SKM-1 (cell line): Measurements from ENCODE around the gene PYY.
"Not testable (repeated sequence)": the region's sequence is repeated elsewhere in the genome, so short reads cannot be mapped to it uniquely, and the experiment has no call there.

ENCODE experiments used
- DNase-seq: peaks from one replicate; lab custom pipeline; 2025; ENCODE audit not compliant: unreplicated experiment; lab: John Stamatoyannopoulos, UW

Gene PYY

DNA sequence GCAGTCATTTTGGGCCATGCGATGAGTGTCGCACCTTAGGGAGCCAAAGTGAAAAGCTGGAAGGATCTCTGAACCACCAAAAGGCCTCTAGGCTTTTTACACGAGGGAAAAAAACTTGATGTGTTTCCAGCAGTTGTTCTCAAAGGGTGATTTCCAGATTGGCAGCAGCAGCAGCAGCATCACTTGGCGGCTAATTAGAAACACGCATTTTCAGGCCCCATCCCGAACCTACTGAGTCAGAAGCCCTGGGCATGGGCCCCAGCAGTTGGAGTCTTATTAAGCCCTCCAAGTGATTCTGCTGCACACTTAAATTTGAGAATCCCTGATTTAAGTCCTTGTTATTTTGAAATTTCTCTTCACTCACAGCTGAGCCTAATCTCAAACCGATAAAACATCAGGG, 25.3 kb upstream of the PYY start:
- DNase-seq, result no peak

DNA sequence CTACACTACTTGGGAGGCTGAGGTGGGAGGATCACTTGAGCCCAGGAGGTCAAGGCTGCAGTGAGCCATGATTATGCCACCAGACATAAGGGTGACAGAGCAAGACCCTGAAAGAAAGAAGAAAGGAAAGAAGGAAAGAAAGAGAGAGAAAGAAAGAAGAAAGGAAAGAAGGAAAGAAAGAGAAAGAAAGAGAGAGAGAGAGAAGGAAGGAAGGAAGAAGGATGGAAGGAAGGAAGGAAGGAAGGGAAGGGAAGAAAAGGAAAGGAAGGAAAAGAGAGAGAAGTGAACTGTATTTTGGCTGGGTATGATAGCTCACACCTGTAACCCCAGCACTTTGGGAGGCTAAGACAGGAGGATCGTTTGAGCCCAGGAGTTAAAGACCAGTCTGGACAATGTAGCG, 24.3 kb upstream of the PYY start:
- no peak for DNase-seq

DNA sequence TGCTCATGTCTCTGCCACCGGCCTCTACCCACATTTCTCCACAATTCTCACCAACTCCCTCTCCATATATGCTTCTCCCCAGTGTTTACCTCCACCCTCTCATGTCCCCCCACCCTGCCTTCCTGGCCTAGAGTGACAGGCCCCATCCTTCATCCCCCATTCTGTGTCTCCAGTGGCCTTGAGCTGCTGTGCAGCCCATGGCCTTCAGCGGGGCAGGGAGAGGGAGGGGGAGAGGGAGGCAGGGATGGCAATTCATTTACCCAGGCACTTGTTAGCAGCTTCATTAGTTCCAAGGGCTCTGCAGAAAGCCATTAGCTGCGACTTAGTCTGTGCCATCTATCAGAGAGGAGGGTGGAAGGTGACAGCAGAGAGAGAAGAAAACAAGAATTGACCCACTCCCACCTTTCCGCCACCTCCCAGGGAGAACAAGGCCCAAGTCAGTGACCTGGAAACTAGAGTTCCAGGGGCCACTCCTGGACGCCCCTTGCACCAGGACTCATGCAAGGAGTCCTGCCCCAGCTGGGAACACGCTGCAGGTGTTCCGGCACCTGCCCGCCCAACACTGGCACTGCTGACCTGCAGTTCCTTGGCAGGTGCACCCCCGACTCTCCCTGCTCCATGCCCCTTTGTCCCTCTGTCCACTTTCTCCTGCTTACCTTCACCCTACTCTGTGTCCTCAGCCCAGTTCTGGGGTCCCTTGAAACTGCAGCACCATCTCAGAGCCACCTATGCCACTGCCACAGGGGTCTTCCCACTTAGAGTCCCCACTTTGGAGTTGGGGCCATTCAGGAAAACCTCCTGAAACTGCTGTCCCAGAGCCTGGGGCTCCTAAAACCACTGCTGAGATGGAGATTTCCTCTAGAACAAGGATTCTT, 23.5 kb upstream of the PYY start:
- DNase-seq, result no peak

DNA sequence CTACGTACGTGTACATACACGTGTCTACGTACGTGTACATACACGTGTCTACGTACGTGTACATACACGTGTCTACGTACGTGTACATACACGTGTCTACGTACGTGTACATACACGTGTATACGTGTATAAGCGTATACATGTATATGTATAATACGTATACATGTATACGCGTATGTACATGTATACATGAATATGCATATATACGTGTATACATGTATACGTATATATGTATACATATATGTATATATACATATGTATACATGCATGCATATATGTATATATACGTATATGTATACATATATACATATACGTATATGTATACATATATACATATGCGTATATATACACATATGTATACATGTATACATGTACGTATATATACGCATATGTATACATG, 22.2 kb upstream of the PYY start:
- no peak for DNase-seq

DNA sequence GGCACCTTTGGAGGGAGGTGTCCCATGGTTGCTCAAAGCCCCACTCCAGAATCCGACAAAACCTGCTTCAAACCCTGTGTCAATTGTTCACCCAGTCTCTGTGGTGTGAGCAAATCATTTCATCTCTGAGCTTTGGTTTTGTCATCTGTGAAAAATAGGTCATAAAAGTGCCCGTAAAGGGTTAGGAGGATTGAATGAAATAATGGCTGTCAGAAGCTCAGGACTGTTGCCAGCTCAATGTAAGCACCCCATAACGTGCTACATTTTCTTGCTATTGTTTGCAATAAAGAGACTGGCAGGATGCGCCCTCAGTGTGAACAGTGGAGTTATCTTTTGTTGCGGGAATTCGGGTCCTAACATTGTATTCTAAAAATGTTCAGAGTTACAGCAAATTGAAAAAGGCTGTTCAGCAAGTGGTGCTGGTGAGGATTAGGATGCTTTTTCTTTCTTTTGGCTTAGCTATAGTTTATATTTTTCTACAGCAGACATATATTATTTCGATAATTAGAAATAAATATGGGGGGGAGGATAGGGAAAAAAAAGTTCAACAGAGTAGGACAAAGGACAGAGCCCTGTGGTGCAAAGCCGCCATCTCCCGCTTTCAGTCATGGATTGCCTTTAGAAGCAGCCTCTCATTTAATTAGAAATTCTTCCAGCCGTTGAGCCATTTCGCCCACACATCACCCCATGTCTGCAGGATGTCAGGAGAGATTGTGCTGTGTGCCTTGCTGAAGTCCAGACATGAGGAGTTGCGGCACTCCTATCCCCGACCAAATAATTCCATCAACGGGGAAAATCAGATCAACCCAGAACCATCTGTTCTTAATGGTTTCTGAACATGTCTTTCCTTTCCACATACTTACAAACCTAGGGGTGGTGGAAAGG, 20.9 kb upstream of the PYY start:
- DNase-seq, result no peak

DNA sequence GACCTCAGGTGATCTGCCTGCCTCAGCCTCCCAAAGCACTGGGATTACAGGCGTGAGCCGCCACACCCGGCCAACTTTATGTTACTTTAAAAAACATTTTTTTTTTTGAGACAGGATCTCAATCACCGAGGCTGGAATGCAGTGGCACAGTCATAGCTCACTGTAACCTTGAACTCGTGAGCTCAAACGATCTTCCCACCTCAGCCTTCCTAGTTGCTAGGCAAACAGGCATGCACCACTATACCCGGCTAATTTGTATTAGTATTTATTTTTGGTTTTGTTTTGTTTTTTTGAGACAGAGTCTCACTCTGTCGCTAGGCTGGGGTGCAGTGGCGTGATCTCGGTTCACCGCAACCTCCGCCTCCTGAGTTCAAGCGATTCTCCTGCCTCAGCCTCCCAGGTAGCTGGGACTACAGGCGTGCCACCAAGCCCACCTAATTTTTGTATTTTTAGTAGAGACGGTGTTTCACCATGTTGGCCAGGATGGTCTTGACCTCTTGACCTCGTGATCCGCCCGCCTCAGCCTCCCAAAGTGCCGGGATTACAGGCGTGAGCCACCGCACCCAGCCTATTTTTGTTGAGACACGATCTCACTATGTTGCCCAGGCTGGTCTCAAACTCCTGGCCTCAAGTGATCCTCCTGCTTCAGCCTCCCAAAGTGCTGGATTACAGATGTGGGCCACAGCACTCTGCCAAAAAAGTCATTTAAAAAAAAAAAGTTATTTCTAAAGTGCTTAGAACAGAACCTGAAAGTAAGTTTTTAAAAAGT, 18.9 kb upstream of the PYY start:
- DNase-seq, result not testable (repeated sequence)

DNA sequence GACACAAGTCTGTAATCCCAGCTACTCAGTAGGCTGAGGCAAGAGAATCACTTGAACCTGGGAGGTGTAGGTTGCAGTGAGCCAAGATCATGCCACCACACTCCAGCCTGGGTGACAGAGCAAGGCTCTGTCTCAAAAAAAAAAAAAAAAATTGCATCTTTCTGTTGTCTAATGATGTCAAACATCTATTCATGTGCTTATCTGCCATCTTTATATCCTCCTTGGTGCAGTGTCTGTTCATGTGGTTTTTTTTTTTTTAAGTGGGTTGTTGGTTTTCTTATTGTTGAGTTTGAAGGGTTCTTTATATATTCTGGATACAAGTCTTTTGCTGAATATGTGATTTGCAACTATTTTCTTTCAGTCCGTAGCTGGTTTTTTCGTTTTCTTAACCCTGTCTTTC, 17.7 kb upstream of the PYY start:
- not testable (repeated sequence) for DNase-seq

DNA sequence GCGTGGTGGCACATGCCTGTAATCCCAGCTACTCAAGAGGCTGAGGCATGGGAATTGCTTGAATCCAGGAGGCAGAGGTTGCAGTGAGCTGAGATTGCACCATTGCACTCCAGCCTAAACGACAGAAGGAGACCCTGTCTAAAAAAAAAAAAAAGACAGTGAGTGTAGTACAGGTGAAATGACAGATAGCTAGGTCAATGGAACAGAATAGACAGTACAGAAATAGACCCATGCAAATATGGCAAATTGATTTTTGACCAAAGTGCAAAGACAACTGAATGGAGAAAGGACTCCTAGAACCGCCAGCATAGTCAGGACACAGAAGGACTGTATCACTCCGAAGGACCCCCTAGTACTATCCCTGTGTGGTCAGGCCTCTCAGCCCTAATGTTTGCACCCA, 16.6 kb upstream of the PYY start:
- DNase-seq, result no peak

DNA sequence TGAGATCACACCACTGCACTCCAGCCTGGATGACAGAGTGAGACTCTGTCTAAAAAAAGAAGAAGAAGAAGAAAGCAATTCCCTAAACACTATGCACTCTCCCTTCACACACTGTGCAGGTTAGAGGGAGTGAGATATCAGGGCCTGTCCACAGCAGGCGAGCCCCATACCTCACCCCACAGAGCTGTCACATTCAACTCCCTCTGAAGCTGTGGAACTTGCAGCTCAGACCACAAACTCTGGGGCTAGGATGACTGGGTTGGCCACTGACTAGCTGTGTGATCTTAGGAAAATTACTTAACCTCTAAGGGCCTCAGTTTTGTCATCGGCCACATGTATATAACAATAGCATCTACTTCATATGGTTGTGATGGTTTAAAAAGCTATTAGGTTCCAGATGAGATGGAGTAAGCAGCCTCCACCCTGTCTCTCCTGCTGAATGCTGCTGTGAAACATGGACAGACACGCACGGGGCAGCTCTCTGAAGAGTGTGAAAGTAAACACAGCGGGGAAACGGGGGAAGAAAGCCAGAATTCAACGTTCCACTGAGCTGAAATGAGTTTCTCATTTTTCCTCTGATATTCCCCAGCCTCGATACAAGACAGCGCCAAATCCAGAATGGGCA, 13.6 kb upstream of the PYY start:
- no peak for DNase-seq

DNA sequence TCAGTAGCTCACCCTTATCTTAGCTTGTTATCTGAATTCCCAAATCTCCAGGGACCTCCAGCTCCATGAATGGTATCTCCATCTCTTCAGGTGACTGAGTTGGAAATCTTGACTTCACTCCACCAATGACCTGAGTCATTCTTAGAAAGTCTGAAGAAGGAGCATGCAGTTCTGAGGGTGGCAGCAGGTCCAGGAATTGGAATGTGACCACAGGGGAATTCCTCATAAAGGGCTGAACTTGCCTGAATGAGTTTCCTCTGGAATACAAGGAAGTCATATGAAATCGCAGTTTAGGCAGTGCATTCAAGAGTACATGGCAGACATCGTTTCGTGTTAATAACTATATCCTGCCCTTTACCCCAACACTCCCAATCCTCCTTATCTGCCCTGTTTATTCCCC, 12.5 kb upstream of the PYY start:
- no peak for DNase-seq

DNA sequence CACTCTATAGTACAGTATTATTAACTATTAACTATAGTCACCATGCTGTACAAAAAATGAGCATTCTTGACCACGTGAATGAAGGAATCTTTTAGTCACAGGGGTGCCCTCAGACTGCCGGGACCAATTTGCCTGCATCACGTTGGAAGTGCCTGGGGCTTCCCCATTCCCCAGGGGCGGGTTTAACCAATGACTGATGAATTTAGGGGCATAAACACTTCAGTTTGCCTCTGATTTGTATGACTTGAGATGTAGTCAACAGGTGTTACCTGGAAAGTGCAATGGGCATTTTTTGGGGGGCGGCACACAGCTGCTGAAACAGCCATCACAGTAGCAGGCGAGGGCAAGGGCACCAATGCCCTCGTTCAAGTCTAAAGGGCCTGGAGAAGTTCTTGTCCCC, 8.7 kb upstream of the PYY start:
- DNase-seq, result no peak

DNA sequence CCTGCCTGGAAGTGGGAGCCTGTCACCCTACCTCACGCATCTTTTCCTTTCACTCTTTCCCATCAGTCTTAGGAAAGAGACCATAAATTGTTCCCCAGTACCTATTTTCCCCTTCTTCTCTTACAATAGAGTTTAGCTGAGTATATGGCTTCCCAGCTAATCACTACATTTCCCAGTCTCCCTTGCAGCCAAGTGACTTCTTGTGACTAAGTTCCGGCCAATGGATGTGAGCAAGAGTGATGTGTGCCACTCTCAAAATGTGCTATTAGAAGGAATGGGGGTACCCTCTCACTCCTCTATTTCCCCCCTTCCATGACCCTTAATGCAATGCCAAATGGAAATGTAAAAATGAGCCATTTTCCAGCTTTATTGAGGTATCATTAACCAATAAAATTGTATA, 8.2 kb upstream of the PYY start:
- no peak for DNase-seq

DNA sequence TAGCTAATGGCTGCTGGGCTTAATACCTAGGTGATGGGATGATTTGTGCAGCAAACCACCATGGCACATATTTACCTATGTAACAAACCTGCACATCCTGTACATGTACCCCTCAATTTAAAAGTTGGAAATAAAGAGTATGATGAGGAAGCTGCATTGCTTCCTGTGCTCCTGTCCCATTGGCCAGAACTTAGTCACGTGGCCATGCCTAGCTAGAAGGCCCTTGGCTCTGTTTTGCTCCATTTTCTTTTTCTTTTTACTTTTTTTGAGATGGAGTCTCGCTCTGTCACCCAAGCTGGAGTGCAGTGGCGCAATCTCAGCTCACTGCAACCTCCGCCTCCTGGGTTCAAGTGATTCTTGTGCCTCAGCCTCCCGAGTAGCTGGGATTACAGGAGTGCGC, 7.6 kb upstream of the PYY start:
- not testable (repeated sequence) for DNase-seq

DNA sequence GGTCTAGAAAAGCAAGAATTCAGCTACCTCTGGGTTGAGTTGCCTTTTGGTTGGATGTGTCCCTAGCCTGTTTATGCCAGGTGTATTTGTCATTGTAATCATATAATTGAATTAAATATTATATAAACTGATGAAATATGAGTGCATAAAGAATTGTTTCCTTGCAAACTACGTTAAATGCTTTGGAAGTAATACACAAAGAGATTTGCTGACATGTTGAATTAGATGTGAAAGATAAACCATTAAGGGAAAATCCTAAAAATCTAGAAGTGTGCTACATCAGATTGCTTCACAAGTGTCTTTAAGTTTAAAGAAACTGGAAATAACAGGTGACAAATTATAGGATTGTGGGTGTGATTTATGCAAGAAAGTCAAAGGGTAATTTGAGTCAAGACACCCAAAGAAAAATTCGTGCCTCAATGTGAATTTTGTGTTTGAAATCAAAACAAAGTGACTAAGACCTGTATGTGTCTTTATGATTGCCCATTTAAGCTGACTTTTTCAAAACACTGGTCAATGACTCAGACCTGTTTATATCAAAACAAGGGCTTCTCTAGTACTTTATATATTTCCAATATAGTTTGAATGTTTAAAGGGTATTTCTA, 5.1 kb upstream of the PYY start:
- no peak for DNase-seq

DNA sequence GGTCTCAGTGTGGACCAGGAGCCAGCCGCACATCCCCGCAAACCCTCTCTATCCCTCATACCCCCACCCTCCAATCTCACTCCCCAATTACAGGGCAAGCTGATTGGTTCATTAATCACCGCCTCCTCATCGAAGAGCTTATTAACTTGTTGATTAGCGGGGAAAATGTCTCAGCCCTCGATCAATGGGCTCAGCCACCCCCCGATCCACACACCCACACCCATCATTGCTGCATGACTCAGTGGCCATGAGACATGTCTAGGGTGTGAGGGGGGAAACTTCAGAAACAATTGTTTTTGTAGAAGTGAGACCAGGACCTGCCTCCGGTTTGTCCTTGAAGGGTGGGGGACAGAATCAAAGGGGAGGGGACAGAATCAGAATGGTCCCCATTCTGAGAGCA, 2.5 kb upstream of the PYY start:
- no peak for DNase-seq

DNA sequence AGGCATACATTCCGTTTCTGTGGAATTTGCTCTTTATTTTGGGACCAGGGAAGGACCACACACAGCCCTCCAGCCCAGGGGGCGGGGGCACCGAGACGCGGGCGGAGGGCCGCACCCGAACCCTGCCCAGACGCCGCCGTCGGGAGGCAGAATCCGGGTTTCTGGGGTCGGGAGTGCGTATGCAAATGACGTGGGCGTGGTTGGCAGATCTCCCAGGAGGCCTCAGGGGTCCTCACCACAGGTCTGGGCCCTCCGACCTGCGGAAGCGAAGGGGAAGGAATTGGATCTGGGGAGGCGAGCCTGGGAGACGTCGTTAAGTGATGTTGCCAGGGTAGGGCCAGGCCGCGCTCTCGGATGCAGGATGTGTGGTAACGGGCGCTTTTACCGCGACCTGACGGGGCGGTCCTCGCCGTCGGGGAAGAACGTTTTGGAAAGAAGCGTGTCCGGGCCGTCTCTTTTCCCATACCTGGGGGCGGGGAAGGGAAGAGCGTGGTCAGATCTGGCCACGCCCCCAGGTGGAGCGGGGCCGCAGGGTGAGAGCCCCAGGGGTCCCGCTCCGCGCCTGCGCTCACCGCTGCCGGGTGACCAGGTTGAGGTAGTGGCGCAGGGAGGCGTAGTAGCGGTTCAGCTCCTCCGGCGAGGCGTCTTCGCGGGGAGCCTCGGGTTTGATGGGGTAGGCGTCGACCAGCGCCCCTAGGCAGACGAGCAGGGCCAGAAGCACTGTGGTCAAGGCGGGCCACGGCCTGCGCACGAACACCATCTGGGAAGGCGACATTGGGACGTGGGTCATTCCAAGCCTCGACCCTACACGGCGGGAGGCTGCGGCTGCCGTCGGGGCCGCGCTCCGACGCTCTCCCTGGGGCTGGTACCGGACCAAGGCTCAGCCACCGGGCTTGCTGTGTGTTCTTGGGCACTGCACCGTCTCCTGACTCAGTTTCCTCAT, 745 bp downstream of the PYY start:
- no peak for DNase-seq

DNA sequence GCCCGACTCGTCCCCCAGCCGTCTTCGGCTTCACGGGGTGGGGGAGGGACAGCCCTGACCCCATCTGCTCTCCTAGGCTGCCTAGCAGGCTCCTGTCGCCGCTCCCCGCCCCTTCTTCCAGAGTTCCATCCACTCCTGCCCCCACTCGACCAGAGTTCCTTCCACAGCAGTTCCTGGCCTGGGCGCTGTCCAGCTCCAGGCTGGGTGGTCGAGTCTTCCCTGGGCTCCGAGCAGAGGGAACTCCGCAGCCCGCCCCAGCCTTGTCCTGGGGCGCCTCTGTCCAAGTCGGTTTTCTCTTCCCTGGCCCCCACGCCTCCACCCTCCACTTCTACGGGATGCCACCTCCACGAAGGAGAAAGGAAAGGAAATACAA, 1.4 kb downstream of the PYY start:
- DNase-seq, result no peak

DNA sequence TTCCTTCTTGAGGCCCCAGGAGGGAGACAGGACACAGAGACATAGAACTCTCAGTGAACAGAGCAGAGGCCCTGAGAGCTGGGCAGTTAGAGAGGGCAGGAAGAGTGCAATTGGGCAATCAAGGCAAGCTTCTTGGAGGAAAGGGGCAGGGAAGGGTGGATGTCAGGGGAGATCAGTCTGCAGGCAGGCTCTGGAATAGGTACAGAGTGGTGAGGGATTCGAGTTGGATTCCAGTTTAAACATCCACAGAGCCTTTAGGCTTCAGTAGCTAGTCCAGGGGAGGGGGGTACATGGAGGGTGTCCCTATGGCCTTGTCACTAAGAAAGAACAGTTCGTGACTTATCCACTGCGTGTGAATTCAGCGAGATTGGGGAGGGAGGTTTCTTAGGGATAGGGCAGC, 2.0 kb downstream of the PYY start:
- DNase-seq, result no peak

DNA sequence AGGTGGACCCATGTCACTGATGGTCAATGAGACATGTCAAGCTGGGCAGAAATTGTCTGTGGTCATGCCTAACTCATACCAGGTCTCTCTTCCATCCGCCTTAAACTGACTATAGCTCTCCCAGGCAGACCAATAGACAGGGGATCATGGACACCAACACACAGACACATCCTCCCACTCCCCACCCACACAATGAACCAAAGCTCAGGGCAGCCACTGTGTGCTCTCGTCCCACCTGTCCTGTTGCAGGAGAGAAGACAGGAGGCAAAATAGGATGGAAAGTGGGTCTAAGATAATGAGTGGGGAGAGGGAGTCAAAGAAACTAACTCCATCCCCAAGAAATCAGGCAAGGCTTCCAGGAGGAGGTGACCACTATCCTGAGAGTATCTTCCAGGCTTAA, 3.2 kb downstream of the PYY start:
- no peak for DNase-seq

DNA sequence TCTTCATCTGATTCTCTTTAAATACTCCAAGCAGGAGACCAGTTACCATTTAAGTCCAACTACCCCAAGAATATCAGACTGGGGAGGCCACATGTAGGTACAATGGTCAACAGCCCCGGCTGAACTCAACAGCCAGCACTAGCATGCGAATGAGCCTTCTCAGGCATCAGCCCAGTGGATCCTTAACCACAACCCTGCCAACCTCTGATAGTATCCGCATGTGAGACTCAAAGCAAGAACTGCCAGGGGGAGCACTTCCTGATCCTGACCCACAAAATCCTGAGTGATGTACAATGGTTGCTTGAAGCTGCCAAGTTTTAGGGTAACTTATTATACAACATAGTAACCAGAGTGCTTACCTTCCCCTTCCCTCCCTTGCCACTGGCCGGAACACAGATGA, 4.0 kb downstream of the PYY start:
- DNase-seq, result no peak
